LoVo (cell line): ENCODE measurements around the gene REM1.
"Not testable (repeated sequence)": the region's sequence is repeated elsewhere in the genome, so short reads cannot be mapped to it uniquely, and the experiment has no call there.

ENCODE experiments used
- DNase-seq: peaks from one replicate; pipeline ENCODE4 v3.0.0-alpha.2; 2016; ENCODE audit warnings: low spot score

REM1 gene

GRCh38 chr20:31474758-31475427 is at the start of gene REM1, which contains the start of gene DEFB124:
Gene REM1 (plus strand): TSS chr20:31475288. CDS start chr20:31476446, 1,158 bp downstream.
Gene DEFB124 (minus strand): TSS chr20:31475127. CDS start chr20:31473013, 2,114 bp downstream.
- DNase-seq: no peak

GRCh38 chr20:31425797-31426196 is 49.3 kb upstream of the REM1 start:
- no peak for DNase-seq

GRCh38 chr20:31426891-31427551 is 48.1 kb upstream of the REM1 start:
- not testable (repeated sequence) for DNase-seq

- not testable (repeated sequence) for DNase-seq
Observed at GRCh38 chr20:31427576-31427975, 47.5 kb upstream of the REM1 start.

GRCh38 chr20:31430568-31431115 is 44.4 kb upstream of the REM1 start:
- DNase-seq: no peak

GRCh38 chr20:31440012-31440659 is 35.0 kb upstream of the REM1 start, which contains the start of gene DEFB123:
Gene DEFB123 (plus strand): TSS chr20:31440632. CDS start chr20:31440699, 67 bp downstream.
- DNase-seq: no peak

GRCh38 chr20:31446084-31446819 is 28.8 kb upstream of the REM1 start:
- no peak for DNase-seq

GRCh38 chr20:31449511-31450414 is 25.3 kb upstream of the REM1 start:
- no peak for DNase-seq

- DNase-seq: no peak
Observed at GRCh38 chr20:31452575-31452974, 22.5 kb upstream of the REM1 start.

- DNase-seq: no peak
Observed at GRCh38 chr20:31454361-31454760, 20.7 kb upstream of the REM1 start.

- not testable (repeated sequence) for DNase-seq
Observed at GRCh38 chr20:31470946-31471345, 4.1 kb upstream of the REM1 start.

GRCh38 chr20:31472395-31473330 is 2.4 kb upstream of the REM1 start:
- no peak for DNase-seq

GRCh38 chr20:31473331-31474096 is 1.6 kb upstream of the REM1 start:
- no peak for DNase-seq

GRCh38 chr20:31474097-31474436 is 1.0 kb upstream of the REM1 start:
- no peak for DNase-seq

- no peak for DNase-seq
Observed at GRCh38 chr20:31475472-31476293, 595 bp downstream of the REM1 start.

GRCh38 chr20:31476294-31476585 is 1.2 kb downstream of the REM1 start:
- DNase-seq: no peak

- DNase-seq: no peak
Observed at GRCh38 chr20:31476643-31477215, 1.6 kb downstream of the REM1 start.

- no peak for DNase-seq
Observed at GRCh38 chr20:31484001-31484400, 8.9 kb downstream of the REM1 start.
